ENCODE measurements around the gene TEC. TPM values are rescaled to one million over a fixed set of nuclear protein-coding genes. Genes with fewer than 3 reads are reported as not detected.

The TEC gene
- total RNA-seq, 2 experiments from 2014 or later: 2.8 TPM

- H3K4me3 Mint-ChIP-seq: no peak overlapping the region
- no peaks in the 10 kb centered on the region for H3K27me3 Mint-ChIP-seq
- H3K4me1 Mint-ChIP-seq (ENCODE audit: low read depth): peaks cover 28% of the 10 kb centered on the region
- H3K9me3 ChIP-seq (ENCODE audit: control insufficient read depth in 1 of 2, insufficient read depth in 1 of 2, low read length in 2 of 2): no peaks in the 10 kb centered on the region
- ATAC-seq (ENCODE audit: poor library complexity) (no peak), DNase-seq (no peak)
- H3K36me3 ChIP-seq (ENCODE audit: insufficient read depth, low read length): peaks cover 71% of the 10 kb centered on the region
- no peaks in the 10 kb centered on the region for H3K4me1 ChIP-seq (ENCODE audit: insufficient read depth, low read length)
- TF ChIP-seq CTCF (IDR thresholded peaks at IDR 0.05): no peak
- H3K36me3 Mint-ChIP-seq (ENCODE audit: low read depth): peaks cover 86% of the 10 kb centered on the region
- H3K27me3 ChIP-seq (ENCODE audit: control insufficient read depth in 1 of 2, insufficient read depth in 2 of 2, low read length in 2 of 2): no peaks in the 10 kb centered on the region
- H3K27ac ChIP-seq (ENCODE audit: low read depth in 1 of 2, low read length in 2 of 2): no peak overlapping the region
- H3K4me3 ChIP-seq (ENCODE audit: low read length): no peak overlapping the region
- ChIA-PET POLR2A (no interaction called here), CTCF (no interaction called here)
- H3K9me3 Mint-ChIP-seq: no peaks in the 10 kb centered on the region
- intact Hi-C loops (cut with DNase I, micrococcal nuclease): no loop called here
- peak overlapping the region; percentile 21 for H3K27ac Mint-ChIP-seq
These were observed 164.4 kb downstream of the TEC start for GRCh38 chr4:48105230-48105629.

- peaks cover 19% of the 10 kb centered on the region for H3K4me1 Mint-ChIP-seq (ENCODE audit: low read depth)
- POLR2A ChIA-PET: no interaction called here
- CTCF ChIA-PET: no interaction called here
These were observed 166.0 kb downstream of the TEC start for GRCh38 chr4:48103483-48104139.

GRCh38 chr4:48102303-48102702 is 167.3 kb downstream of the TEC start:
- intact Hi-C loops (cut with DNase I, micrococcal nuclease): no loop called here
- no peak overlapping the region for H3K27ac ChIP-seq (ENCODE audit: low read depth in 1 of 2, low read length in 2 of 2)
- POLR2A ChIA-PET: no interaction called here
- no peaks in the 10 kb centered on the region for H3K9me3 ChIP-seq (ENCODE audit: control insufficient read depth in 1 of 2, insufficient read depth in 1 of 2, low read length in 2 of 2)
- H3K4me3 Mint-ChIP-seq: no peak overlapping the region
- no peak for DNase-seq
- TF ChIP-seq CTCF (IDR thresholded peaks at IDR 0.05): no peak
- peak overlapping the region; percentile 59 for H3K27ac Mint-ChIP-seq
- ATAC-seq (ENCODE audit: poor library complexity): no peak
- H3K36me3 Mint-ChIP-seq (ENCODE audit: low read depth): peaks cover 81% of the 10 kb centered on the region
- no peaks in the 10 kb centered on the region for H3K4me1 ChIP-seq (ENCODE audit: insufficient read depth, low read length)
- H3K27me3 ChIP-seq (ENCODE audit: control insufficient read depth in 1 of 2, insufficient read depth in 2 of 2, low read length in 2 of 2): no peaks in the 10 kb centered on the region
- peaks cover 19% of the 10 kb centered on the region for H3K4me1 Mint-ChIP-seq (ENCODE audit: low read depth)
- CTCF ChIA-PET: no interaction called here
- H3K9me3 Mint-ChIP-seq: no peaks in the 10 kb centered on the region
- no peaks in the 10 kb centered on the region for H3K27me3 Mint-ChIP-seq
- no peak overlapping the region for H3K4me3 ChIP-seq (ENCODE audit: low read length)
- H3K36me3 ChIP-seq (ENCODE audit: insufficient read depth, low read length): peaks cover 65% of the 10 kb centered on the region

More at GRCh38 chr4:48103483-48104139, 166.0 kb downstream of the TEC start:
- no peaks in the 10 kb centered on the region for H3K4me1 ChIP-seq (ENCODE audit: insufficient read depth, low read length)
- Mint-ChIP-seq H3K27ac (peak overlapping the region; percentile 71), H3K4me3 (no peak overlapping the region), H3K9me3 (no peaks in the 10 kb centered on the region), H3K27me3 (no peaks in the 10 kb centered on the region), H3K36me3 (ENCODE audit: low read depth) (peaks cover 83% of the 10 kb centered on the region)
- no peak overlapping the region for H3K27ac ChIP-seq (ENCODE audit: low read depth in 1 of 2, low read length in 2 of 2)
- no peaks in the 10 kb centered on the region for H3K9me3 ChIP-seq (ENCODE audit: control insufficient read depth in 1 of 2, insufficient read depth in 1 of 2, low read length in 2 of 2)
- DNase-seq (no peak), ATAC-seq (ENCODE audit: poor library complexity) (no peak)
- H3K36me3 ChIP-seq (ENCODE audit: insufficient read depth, low read length): peaks cover 66% of the 10 kb centered on the region
- no peaks in the 10 kb centered on the region for H3K27me3 ChIP-seq (ENCODE audit: control insufficient read depth in 1 of 2, insufficient read depth in 2 of 2, low read length in 2 of 2)
- TF ChIP-seq CTCF (IDR thresholded peaks at IDR 0.05): no peak
- intact Hi-C loops (cut with DNase I, micrococcal nuclease): no loop called here
- H3K4me3 ChIP-seq (ENCODE audit: low read length): no peak overlapping the region
